ENCODE data around the gene SRSF11. TPM values are rescaled to one million over a fixed set of nuclear protein-coding genes. Genes with fewer than 3 reads are reported as not detected.
A peak's percentile ranks its signal among the peaks of the same experiment; 100 is the strongest.

The SRSF11 gene
- total RNA-seq, 1 donor from 2014 or later: 185 TPM

GRCh38 chr1:70207492-70207891 lies 13.7 kb upstream of the SRSF11 start:
- H3K4me1 ChIP-seq (ENCODE audit: insufficient read depth, low read length): peaks cover 5% of the 10 kb centered on the region
- Mint-ChIP-seq H3K4me1 (ENCODE audit: low read depth, unreplicated experiment) (peaks cover 21% of the 10 kb centered on the region), H3K9me3 (ENCODE audit: unreplicated experiment) (no peaks in the 10 kb centered on the region), H3K36me3 (ENCODE audit: low read depth, unreplicated experiment) (peaks cover 3% of the 10 kb centered on the region), H3K27me3 (ENCODE audit: low read depth, unreplicated experiment) (no peaks in the 10 kb centered on the region), H3K4me3 (ENCODE audit: unreplicated experiment) (peak overlapping the region; percentile 100), H3K27ac (ENCODE audit: unreplicated experiment) (no peak overlapping the region)
- H3K79me2 ChIP-seq (ENCODE audit: insufficient read depth, low read length): peaks cover 100% of the 10 kb centered on the region
- no peaks in the 10 kb centered on the region for H3K27me3 ChIP-seq (ENCODE audit: insufficient read depth, low read length)
- DNase-seq (ENCODE audit: low read depth): no peak
- H2AFZ ChIP-seq (ENCODE audit: low read depth, low read length): no peak overlapping the region
- H3K4me3 ChIP-seq (ENCODE audit: insufficient read depth, low read depth, low read length): no peak overlapping the region
- peaks cover 26% of the 10 kb centered on the region for H4K20me1 ChIP-seq (ENCODE audit: insufficient read depth, low read length)
- peak overlapping the region; percentile 98 for H3K4me2 ChIP-seq (ENCODE audit: low read length)
- H3K27ac ChIP-seq (ENCODE audit: low read depth, low read length): no peak overlapping the region
- H3K36me3 ChIP-seq (ENCODE audit: insufficient read depth, low read length): peaks cover 10% of the 10 kb centered on the region
- no peak overlapping the region for H3K9ac ChIP-seq (ENCODE audit: low read length)
- FAIRE-seq: no peak
- H3K9me3 ChIP-seq (ENCODE audit: insufficient read depth, low read depth, low read length): no peaks in the 10 kb centered on the region
- TF ChIP-seq CTCF (IDR thresholded peaks at IDR 0.05; ENCODE audit: insufficient read depth, low read depth, low read length) (no peak), EZH2 (IDR thresholded peaks at IDR 0.05; ENCODE audit: insufficient read depth, low read length) (no peak)

DNA sequence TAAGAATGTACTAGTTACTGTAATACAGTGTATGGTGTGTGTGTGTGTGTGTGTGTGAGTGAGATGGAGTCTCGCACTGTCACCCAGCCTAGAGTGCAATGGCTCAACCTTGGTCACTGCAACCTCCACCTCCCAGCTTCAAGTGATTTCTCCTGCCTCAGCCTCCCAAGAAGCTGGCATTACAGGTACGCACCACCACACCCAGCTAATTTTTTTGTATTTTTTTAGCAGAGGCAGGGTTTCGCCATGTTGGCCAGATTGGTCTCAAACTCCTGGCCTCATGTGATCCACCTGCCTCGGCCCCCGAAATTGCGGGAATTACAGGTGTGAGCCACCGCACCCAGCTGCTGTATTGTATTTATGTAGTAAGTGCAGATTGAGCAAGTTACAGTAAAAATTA lies 12.9 kb upstream of the SRSF11 start:
- DNase-seq (ENCODE audit: low read depth) (no peak), FAIRE-seq (no peak)
- H3K27ac Mint-ChIP-seq (ENCODE audit: unreplicated experiment): no peak overlapping the region
- Histone ChIP-seq H3K27ac (ENCODE audit: low read depth, low read length) (no peak overlapping the region), H3K4me3 (ENCODE audit: insufficient read depth, low read depth, low read length) (no peak overlapping the region), H3K27me3 (ENCODE audit: insufficient read depth, low read length) (no peaks in the 10 kb centered on the region), H4K20me1 (ENCODE audit: insufficient read depth, low read length) (peaks cover 32% of the 10 kb centered on the region), H3K79me2 (ENCODE audit: insufficient read depth, low read length) (peaks cover 100% of the 10 kb centered on the region), H3K4me1 (ENCODE audit: insufficient read depth, low read length) (peaks cover 5% of the 10 kb centered on the region), H3K9ac (ENCODE audit: low read length) (no peak overlapping the region), H3K9me3 (ENCODE audit: insufficient read depth, low read depth, low read length) (no peaks in the 10 kb centered on the region), H3K4me2 (ENCODE audit: low read length) (no peak overlapping the region), H3K36me3 (ENCODE audit: insufficient read depth, low read length) (peaks cover 10% of the 10 kb centered on the region), H2AFZ (ENCODE audit: low read depth, low read length) (no peak overlapping the region)
- TF ChIP-seq CTCF (IDR thresholded peaks at IDR 0.05; ENCODE audit: insufficient read depth, low read depth, low read length): no peak
- no peak for TF ChIP-seq EZH2 (IDR thresholded peaks at IDR 0.05; ENCODE audit: insufficient read depth, low read length)
- H3K9me3 Mint-ChIP-seq (ENCODE audit: unreplicated experiment): no peaks in the 10 kb centered on the region
- peaks cover 21% of the 10 kb centered on the region for H3K4me1 Mint-ChIP-seq (ENCODE audit: low read depth, unreplicated experiment)
- no peaks in the 10 kb centered on the region for H3K27me3 Mint-ChIP-seq (ENCODE audit: low read depth, unreplicated experiment)
- H3K36me3 Mint-ChIP-seq (ENCODE audit: low read depth, unreplicated experiment): peaks cover 3% of the 10 kb centered on the region
- no peak overlapping the region for H3K4me3 Mint-ChIP-seq (ENCODE audit: unreplicated experiment)

DNA sequence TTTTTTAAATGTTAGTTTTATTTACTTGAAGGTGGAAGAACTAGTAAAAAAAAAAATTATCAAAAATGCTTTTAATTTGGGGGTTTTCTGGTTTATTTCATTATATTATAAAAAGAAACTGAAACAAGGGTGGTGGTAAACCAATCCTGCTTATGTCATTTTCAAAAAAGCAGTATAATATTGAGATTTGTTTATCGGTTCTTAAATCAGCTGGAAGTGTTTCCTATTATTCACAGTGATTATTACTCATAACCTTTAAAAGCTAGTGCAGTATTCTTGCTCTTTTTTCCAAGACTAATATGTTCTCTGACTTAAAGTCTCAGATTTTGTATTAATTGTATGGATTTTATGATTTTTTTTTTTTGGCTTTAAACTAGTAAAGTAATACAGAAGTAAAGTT lies 10.4 kb upstream of the SRSF11 start:
- H3K27me3 Mint-ChIP-seq (ENCODE audit: low read depth, unreplicated experiment): no peaks in the 10 kb centered on the region
- peaks cover 3% of the 10 kb centered on the region for H3K36me3 Mint-ChIP-seq (ENCODE audit: low read depth, unreplicated experiment)
- Histone ChIP-seq H3K36me3 (ENCODE audit: insufficient read depth, low read length) (peaks cover 10% of the 10 kb centered on the region), H4K20me1 (ENCODE audit: insufficient read depth, low read length) (peaks cover 45% of the 10 kb centered on the region), H2AFZ (ENCODE audit: low read depth, low read length) (no peak overlapping the region), H3K4me2 (ENCODE audit: low read length) (no peak overlapping the region), H3K9me3 (ENCODE audit: insufficient read depth, low read depth, low read length) (no peaks in the 10 kb centered on the region), H3K79me2 (ENCODE audit: insufficient read depth, low read length) (peaks cover 100% of the 10 kb centered on the region), H3K4me3 (ENCODE audit: insufficient read depth, low read depth, low read length) (no peak overlapping the region), H3K9ac (ENCODE audit: low read length) (no peak overlapping the region), H3K4me1 (ENCODE audit: insufficient read depth, low read length) (no peaks in the 10 kb centered on the region), H3K27me3 (ENCODE audit: insufficient read depth, low read length) (no peaks in the 10 kb centered on the region), H3K27ac (ENCODE audit: low read depth, low read length) (no peak overlapping the region)
- no peaks in the 10 kb centered on the region for H3K9me3 Mint-ChIP-seq (ENCODE audit: unreplicated experiment)
- TF ChIP-seq CTCF (IDR thresholded peaks at IDR 0.05; ENCODE audit: insufficient read depth, low read depth, low read length) (no peak), EZH2 (IDR thresholded peaks at IDR 0.05; ENCODE audit: insufficient read depth, low read length) (no peak)
- FAIRE-seq: no peak
- DNase-seq (ENCODE audit: low read depth): no peak
- no peak overlapping the region for H3K4me3 Mint-ChIP-seq (ENCODE audit: unreplicated experiment)
- no peak overlapping the region for H3K27ac Mint-ChIP-seq (ENCODE audit: unreplicated experiment)
- H3K4me1 Mint-ChIP-seq (ENCODE audit: low read depth, unreplicated experiment): peaks cover 16% of the 10 kb centered on the region
